ENCODE results near the gene TXNDC16.

DNA sequence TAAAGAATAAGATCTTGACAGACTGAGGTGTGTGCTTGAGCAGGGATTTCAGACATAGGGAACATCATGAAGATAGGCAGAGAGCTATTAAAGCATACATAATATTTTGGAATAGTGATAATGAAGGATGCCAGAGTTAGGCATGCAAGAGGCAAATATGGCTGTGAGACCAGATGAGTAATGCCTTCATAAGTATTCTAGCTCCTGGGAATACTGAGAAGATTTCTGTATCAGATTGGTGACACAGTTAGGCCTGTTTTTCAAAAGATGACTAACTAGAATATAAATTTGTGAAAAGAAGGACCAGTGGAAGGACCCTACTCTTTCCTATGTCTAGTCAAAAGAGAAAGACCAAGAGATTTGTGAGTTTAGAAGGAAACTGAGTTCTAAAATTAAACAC, 108.8 kb downstream of the TXNDC16 start:
- TF ChIP-seq CTCF (IDR thresholded peaks at IDR 0.05) (no peak), POLR2A (IDR thresholded peaks at IDR 0.05; ENCODE audit: low read length) (no peak), RARB (CRISPR knock-in tag; IDR thresholded peaks at IDR 0.05) (no peak), NR3C1 (IDR thresholded peaks at IDR 0.05) (no peak), SREBF2 (IDR thresholded peaks at IDR 0.05) (no peak), SMC3 (IDR thresholded peaks at IDR 0.05) (no peak), FOSL2 (IDR thresholded peaks at IDR 0.05) (no peak), FOSL2 (CRISPR knock-in tag; IDR thresholded peaks at IDR 0.05) (no peak), ZSCAN20 (CRISPR knock-in tag; IDR thresholded peaks at IDR 0.05) (no peak), CBX2 (IDR thresholded peaks at IDR 0.05; ENCODE audit: borderline replicate concordance, low read depth) (no peak)

Data from A549 (cell line).